HepG2 (cell line): ENCODE measurements around the gene LUZP1. TPM values are rescaled to one million over a fixed set of nuclear protein-coding genes. Genes with fewer than 3 reads are reported as not detected.

Experiments used
- GLI4 ChIP-seq: sonication (generic); formaldehyde crosslinking; IDR thresholded peaks from 2 replicates; pipeline ENCODE4 v1.5.1; 2020; ENCODE audit warnings: missing genetic modification reagents, mild to moderate bottlenecking, moderate library complexity, borderline replicate concordance
- MIER2 ChIP-seq: IDR thresholded peaks from 2 replicates; pipeline ENCODE4 v1.6.1; 2016; ENCODE audit warnings: missing biosample characterization, missing genetic modification reagents
- MLLT10 ChIP-seq: sonication (generic); formaldehyde crosslinking; IDR thresholded peaks from 2 replicates; pipeline ENCODE4 v1.4.0; 2020; ENCODE audit warnings: missing genetic modification reagents
- NFYB ChIP-seq: sonication (generic); formaldehyde crosslinking; IDR thresholded peaks from 2 replicates; pipeline ENCODE4 v1.4.0; 2020; ENCODE audit warnings: missing genetic modification reagents
- PHF21A ChIP-seq: sonication (generic); formaldehyde crosslinking; IDR thresholded peaks from 2 replicates; pipeline ENCODE4 v1.5.0; 2020; ENCODE audit warnings: mild to moderate bottlenecking, missing genetic modification reagents
- PLRG1 ChIP-seq: fragments of 450-650 bp; conservative IDR thresholded peaks from 2 replicates; pipeline ENCODE4 v1.6.1; 2016
- PPARG ChIP-seq: conservative IDR thresholded peaks from 2 replicates; pipeline ENCODE4 v1.6.1; 2016; ENCODE audit warnings: missing biosample characterization, missing genetic modification reagents
- PRPF4 ChIP-seq: fragments of 200-400 bp; formaldehyde crosslinking; IDR thresholded peaks from 2 replicates; pipeline ENCODE4 v1.6.1; 2016; ENCODE audit warnings: low read length, low read depth; ENCODE audit not compliant: poor library complexity, severe bottlenecking
- RFX1 ChIP-seq: fragments of 450-650 bp; IDR thresholded peaks from 2 replicates; pipeline ENCODE4 v1.6.1; 2017
- RXRB ChIP-seq: IDR thresholded peaks from 2 replicates; pipeline ENCODE4 v1.6.1; 2016; ENCODE audit warnings: borderline replicate concordance, missing genetic modification reagents, missing compliant biosample characterization
- SAP130 ChIP-seq: IDR thresholded peaks from 2 replicates; pipeline ENCODE4 v1.6.1; 2016; ENCODE audit warnings: low read depth
- SRSF1 ChIP-seq: fragments of 200-400 bp; formaldehyde crosslinking; optimal IDR thresholded peaks from 2 replicates; pipeline ENCODE3; 2017; ENCODE audit warnings: mild to moderate bottlenecking, low read depth, low read length, moderate library complexity
- TEAD3 ChIP-seq: optimal IDR thresholded peaks from 2 replicates; pipeline ENCODE3; 2016; ENCODE audit warnings: borderline replicate concordance
- TOE1 ChIP-seq: sonication (generic); formaldehyde crosslinking; IDR thresholded peaks from 2 replicates; pipeline ENCODE4 v1.4.0; 2020; ENCODE audit warnings: mild to moderate bottlenecking, missing genetic modification reagents
- ZEB1 ChIP-seq: IDR thresholded peaks from 2 replicates; pipeline ENCODE4 v1.6.1; 2012; ENCODE audit warnings: mild to moderate bottlenecking, low read depth, inconsistent platforms; ENCODE audit not compliant: insufficient replicate concordance
- ZNF160 ChIP-seq: sonication (generic); formaldehyde crosslinking; IDR thresholded peaks from 2 replicates; pipeline ENCODE4 v1.8.0; 2022; ENCODE audit warnings: mild to moderate bottlenecking, inconsistent platforms, missing genetic modification reagents
- ZNF577 ChIP-seq: sonication (generic); formaldehyde crosslinking; IDR thresholded peaks from 2 replicates; pipeline ENCODE4 v1.4.0; 2020; ENCODE audit warnings: mild to moderate bottlenecking, low read depth, missing genetic modification reagents, borderline replicate concordance
- ZNF652 ChIP-seq: IDR thresholded peaks from 2 replicates; pipeline ENCODE4 v1.6.1; 2016; ENCODE audit warnings: low read depth, borderline replicate concordance
- ZNF678 ChIP-seq: sonication (generic); formaldehyde crosslinking; IDR thresholded peaks from 2 replicates; pipeline ENCODE4 v1.4.0; 2020; ENCODE audit warnings: mild to moderate bottlenecking, missing genetic modification reagents
- ZNF792 ChIP-seq: IDR thresholded peaks from 2 replicates; pipeline ENCODE4 v1.6.1; 2016
- polyA plus RNA-seq, 8 experiments: library from polyadenylated mRNA; depleted of rRNA in 3 of 8; stranded (reverse) in 7 of 8; unstranded in 1 of 8; fragments of >200 nt; fragmentation: Illumina TruSeq in 4 of 8; extraction: Trizol in 4 of 8; gene quantifications; 2 replicates each; pipeline versions ENCODE4 v1.2.1 to v1.2.3, GENCODE V29; 2011 to 2016; ENCODE audit warnings: low read depth in 4 of 8, missing spikeins in 1 of 8, mixed read lengths in 1 of 8; ENCODE audit not compliant: insufficient read depth in 1 of 8
- total RNA-seq, 5 experiments: library from RNA; depleted of rRNA; stranded (reverse); fragments of >200 nt; fragmentation: Illumina TruSeq; extraction: Trizol; gene quantifications; 2 replicates each; pipeline ENCODE4 v1.2.3, GENCODE V29; 2016; ENCODE audit warnings: low read depth in 1 of 5
- TF ChIP-seq, protein P1 (sequence below): sonication (generic); formaldehyde crosslinking; IDR thresholded peaks from 2 replicates; pipeline ENCODE4 v1.5.0; 2020; ENCODE audit warnings: mild to moderate bottlenecking, missing genetic modification reagents
- TF ChIP-seq, protein P2 (sequence below): sonication (generic); formaldehyde crosslinking; IDR thresholded peaks from 2 replicates; pipeline ENCODE4 v1.5.1; 2020; ENCODE audit warnings: mild to moderate bottlenecking, moderate library complexity, missing genetic modification reagents
- TF ChIP-seq, protein P3 (sequence below): sonication (generic); formaldehyde crosslinking; IDR thresholded peaks from 2 replicates; pipeline ENCODE4 v1.4.0; 2020; ENCODE audit warnings: mild to moderate bottlenecking, missing genetic modification reagents
- TF ChIP-seq, protein P4 (sequence below): sonication (generic); formaldehyde crosslinking; conservative IDR thresholded peaks from 2 replicates; pipeline ENCODE4 v1.8.1; 2023; ENCODE audit warnings: missing genetic modification reagents
- TF ChIP-seq, protein P5 (sequence below): sonication (generic); formaldehyde crosslinking; IDR thresholded peaks from 2 replicates; pipeline ENCODE4 v1.5.0; 2020; ENCODE audit warnings: missing genetic modification reagents

LUZP1 gene
- total and polyA plus RNA-seq, 2 of the 13 experiments (the other 11 are each of a cell fraction or from before 2014, with no cell fraction given): 6.9 to 12.7 TPM

DNA sequence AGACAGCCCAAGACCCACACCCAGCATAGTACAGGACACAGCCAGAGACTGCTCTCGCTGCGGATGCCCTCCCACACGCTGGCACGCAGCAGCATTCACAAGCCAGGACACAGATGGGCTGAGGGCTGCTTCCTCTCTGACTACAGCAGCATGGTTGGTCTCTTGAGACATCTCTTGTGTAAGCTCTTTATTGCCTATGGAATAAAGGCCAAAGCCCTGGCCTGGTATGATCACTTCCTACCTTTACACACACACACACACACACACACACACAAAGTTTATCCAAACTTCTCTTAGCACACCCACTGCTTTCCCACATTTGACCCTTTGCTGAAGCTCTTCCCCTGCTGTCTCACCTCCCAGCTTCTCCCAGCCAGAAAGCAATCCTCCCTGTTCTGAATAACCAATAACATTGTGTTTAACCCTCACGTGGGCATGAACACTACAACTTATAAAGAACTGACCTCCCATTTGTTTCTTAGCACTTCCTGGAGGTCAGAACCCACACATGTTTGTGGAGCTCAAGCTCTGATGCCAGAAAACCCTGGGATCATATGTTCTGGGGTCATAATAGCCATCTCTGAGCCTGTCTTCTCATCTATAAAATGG lies 1.2 kb upstream of the LUZP1 start (continued):
- TF ChIP-seq SRSF1 (no peak), GLI4 (CRISPR knock-in tag) (no peak), RXRB (CRISPR knock-in tag) (no peak), PLRG1 (no peak), MLLT10 (CRISPR knock-in tag) (no peak), MIER2 (CRISPR knock-in tag) (no peak), ZNF792 (CRISPR knock-in tag) (no peak), PHF21A (no peak), PRPF4 (no peak), RFX1 (no peak), NFYB (CRISPR knock-in tag) (peak; percentile 39; the same call in 1 of the 2 replicates), ZNF652 (peak; percentile 58; the same call in 1 of the 2 replicates), ZNF678 (CRISPR knock-in tag) (no peak), ZEB1 (no peak), SAP130 (CRISPR knock-in tag) (no peak), TOE1 (no peak), ZNF577 (CRISPR knock-in tag) (no peak), PPARG (CRISPR knock-in tag) (no peak), TEAD3 (no peak), ZNF160 (no peak)
- TF ChIP-seq, protein P1, sequence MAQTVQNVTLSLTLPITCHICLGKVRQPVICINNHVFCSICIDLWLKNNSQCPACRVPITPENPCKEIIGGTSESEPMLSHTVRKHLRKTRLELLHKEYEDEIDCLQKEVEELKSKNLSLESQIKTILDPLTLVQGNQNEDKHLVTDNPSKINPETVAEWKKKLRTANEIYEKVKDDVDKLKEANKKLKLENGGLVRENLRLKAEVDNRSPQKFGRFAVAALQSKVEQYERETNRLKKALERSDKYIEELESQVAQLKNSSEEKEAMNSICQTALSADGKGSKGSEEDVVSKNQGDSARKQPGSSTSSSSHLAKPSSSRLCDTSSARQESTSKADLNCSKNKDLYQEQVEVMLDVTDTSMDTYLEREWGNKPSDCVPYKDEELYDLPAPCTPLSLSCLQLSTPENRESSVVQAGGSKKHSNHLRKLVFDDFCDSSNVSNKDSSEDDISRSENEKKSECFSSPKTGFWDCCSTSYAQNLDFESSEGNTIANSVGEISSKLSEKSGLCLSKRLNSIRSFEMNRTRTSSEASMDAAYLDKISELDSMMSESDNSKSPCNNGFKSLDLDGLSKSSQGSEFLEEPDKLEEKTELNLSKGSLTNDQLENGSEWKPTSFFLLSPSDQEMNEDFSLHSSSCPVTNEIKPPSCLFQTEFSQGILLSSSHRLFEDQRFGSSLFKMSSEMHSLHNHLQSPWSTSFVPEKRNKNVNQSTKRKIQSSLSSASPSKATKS: no peak
- TF ChIP-seq, protein P2, sequence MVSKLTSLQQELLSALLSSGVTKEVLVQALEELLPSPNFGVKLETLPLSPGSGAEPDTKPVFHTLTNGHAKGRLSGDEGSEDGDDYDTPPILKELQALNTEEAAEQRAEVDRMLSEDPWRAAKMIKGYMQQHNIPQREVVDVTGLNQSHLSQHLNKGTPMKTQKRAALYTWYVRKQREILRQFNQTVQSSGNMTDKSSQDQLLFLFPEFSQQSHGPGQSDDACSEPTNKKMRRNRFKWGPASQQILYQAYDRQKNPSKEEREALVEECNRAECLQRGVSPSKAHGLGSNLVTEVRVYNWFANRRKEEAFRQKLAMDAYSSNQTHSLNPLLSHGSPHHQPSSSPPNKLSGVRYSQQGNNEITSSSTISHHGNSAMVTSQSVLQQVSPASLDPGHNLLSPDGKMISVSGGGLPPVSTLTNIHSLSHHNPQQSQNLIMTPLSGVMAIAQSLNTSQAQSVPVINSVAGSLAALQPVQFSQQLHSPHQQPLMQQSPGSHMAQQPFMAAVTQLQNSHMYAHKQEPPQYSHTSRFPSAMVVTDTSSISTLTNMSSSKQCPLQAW (CRISPR knock-in tag): no peak
- TF ChIP-seq, protein P3, sequence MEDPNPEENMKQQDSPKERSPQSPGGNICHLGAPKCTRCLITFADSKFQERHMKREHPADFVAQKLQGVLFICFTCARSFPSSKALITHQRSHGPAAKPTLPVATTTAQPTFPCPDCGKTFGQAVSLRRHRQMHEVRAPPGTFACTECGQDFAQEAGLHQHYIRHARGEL (CRISPR knock-in tag): no peak
- TF ChIP-seq, protein P4, sequence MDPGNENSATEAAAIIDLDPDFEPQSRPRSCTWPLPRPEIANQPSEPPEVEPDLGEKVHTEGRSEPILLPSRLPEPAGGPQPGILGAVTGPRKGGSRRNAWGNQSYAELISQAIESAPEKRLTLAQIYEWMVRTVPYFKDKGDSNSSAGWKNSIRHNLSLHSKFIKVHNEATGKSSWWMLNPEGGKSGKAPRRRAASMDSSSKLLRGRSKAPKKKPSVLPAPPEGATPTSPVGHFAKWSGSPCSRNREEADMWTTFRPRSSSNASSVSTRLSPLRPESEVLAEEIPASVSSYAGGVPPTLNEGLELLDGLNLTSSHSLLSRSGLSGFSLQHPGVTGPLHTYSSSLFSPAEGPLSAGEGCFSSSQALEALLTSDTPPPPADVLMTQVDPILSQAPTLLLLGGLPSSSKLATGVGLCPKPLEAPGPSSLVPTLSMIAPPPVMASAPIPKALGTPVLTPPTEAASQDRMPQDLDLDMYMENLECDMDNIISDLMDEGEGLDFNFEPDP: no peak
- TF ChIP-seq, protein P5, sequence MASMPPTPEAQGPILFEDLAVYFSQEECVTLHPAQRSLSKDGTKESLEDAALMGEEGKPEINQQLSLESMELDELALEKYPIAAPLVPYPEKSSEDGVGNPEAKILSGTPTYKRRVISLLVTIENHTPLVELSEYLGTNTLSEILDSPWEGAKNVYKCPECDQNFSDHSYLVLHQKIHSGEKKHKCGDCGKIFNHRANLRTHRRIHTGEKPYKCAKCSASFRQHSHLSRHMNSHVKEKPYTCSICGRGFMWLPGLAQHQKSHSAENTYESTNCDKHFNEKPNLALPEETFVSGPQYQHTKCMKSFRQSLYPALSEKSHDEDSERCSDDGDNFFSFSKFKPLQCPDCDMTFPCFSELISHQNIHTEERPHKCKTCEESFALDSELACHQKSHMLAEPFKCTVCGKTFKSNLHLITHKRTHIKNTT: no peak
